Fibroblast of mammary gland (primary cell): Measurements from ENCODE around the gene MILR1.
A peak's percentile ranks its signal among the peaks of the same experiment; 100 is the strongest.
"Not testable (repeated sequence)": the region's sequence is repeated elsewhere in the genome, so short reads cannot be mapped to it uniquely, and the experiment has no call there.

Experiments
- DNase-seq: peaks from one replicate; pipeline ENCODE4 v3.0.0-alpha.2; 2010; ENCODE audit warnings: low read depth
- H3K4me3 ChIP-seq: 2 replicates; pipeline ENCODE4 v1.5.1; 2011; ENCODE audit warnings: low read depth, mild to moderate bottlenecking, low read length, moderate library complexity; ENCODE audit not compliant: control insufficient read depth
- TF ChIP-seq, protein P1 (sequence below): conservative IDR thresholded peaks from 2 replicates; pipeline ENCODE4 v1.5.1; 2011; ENCODE audit warnings: low read depth, low read length, inconsistent platforms; ENCODE audit not compliant: control insufficient read depth, insufficient read depth

The MILR1 gene

DNA sequence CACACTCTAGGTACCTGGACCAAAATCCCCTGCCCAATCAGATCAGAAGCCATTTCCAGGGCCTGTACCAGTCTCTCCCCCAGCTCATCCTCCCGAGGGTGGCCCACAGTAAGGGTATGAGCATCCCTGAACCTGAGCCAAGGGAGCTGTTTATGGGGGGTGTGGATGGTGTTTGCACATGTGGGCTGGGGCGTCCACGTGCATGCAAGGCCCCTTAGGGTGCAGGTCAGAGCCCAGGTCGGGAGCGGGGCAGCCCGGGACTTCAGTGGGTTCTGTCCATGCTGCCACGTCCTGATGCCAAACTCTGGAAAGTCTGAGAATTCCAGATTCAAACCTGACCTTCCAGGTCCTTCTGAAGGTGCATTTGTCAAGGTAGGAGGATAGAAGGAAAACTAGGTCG, 9.8 kb downstream of the MILR1 start:
- TF ChIP-seq, protein P1, sequence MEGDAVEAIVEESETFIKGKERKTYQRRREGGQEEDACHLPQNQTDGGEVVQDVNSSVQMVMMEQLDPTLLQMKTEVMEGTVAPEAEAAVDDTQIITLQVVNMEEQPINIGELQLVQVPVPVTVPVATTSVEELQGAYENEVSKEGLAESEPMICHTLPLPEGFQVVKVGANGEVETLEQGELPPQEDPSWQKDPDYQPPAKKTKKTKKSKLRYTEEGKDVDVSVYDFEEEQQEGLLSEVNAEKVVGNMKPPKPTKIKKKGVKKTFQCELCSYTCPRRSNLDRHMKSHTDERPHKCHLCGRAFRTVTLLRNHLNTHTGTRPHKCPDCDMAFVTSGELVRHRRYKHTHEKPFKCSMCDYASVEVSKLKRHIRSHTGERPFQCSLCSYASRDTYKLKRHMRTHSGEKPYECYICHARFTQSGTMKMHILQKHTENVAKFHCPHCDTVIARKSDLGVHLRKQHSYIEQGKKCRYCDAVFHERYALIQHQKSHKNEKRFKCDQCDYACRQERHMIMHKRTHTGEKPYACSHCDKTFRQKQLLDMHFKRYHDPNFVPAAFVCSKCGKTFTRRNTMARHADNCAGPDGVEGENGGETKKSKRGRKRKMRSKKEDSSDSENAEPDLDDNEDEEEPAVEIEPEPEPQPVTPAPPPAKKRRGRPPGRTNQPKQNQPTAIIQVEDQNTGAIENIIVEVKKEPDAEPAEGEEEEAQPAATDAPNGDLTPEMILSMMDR: no peak
- H3K4me3 ChIP-seq: no peak overlapping the region
- DNase-seq: no peak

- TF ChIP-seq, protein P1: no peak
- no peak overlapping the region for H3K4me3 ChIP-seq
- peak; percentile 75 for DNase-seq
Observed at GRCh38 chr17:64459284-64459747, 10.4 kb downstream of the MILR1 start.

DNA sequence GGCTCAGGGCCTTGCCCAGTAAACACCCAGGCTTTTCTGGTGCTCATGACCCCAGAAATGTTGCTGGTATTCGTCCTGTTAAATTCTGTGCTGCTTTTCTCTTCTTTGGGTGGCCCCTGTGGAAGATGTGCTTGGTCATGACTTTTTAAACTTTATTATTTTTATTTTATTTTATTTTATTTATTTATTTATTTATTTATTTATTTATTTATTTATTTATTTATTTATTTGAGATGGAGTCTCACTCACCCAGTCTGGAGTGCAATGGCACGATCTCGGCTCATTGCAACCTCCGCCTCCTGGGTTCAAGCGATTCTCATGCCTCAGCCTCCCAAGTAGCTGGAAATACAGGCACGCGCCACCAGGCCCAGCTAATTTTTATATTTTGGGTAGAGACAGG, 10.9 kb downstream of the MILR1 start:
- not testable (repeated sequence) for DNase-seq, H3K4me3 ChIP-seq

- TF ChIP-seq, protein P1: no peak
- DNase-seq: peak; percentile 23
- no peak overlapping the region for H3K4me3 ChIP-seq
Observed at GRCh38 chr17:64460955-64461354, 12.0 kb downstream of the MILR1 start.

GRCh38 chr17:64461788-64462187, 12.9 kb downstream of the MILR1 start:
- H3K4me3 ChIP-seq: no peak overlapping the region
- TF ChIP-seq, protein P1: no peak

GRCh38 chr17:64466019-64466735, 17.3 kb downstream of the MILR1 start:
- TF ChIP-seq, protein P1: no peak
- no peak overlapping the region for H3K4me3 ChIP-seq
- no peak for DNase-seq

More at GRCh38 chr17:64461788-64462187, 12.9 kb downstream of the MILR1 start:
- DNase-seq: no peak

- H3K4me3 ChIP-seq, DNase-seq: not testable (repeated sequence)
Observed at GRCh38 chr17:64466834-64467233, 17.9 kb downstream of the MILR1 start.

- no peak overlapping the region for H3K4me3 ChIP-seq
- TF ChIP-seq, protein P1: no peak
- DNase-seq: no peak
Observed at GRCh38 chr17:64470625-64471024, 21.7 kb downstream of the MILR1 start.
